ENCODE data around the gene MMP23B. TPM values are rescaled to one million over a fixed set of nuclear protein-coding genes. Genes with fewer than 3 reads are reported as not detected.

The MMP23B gene
- 8.1 and 10.7 TPM in 2 replicates for total RNA-seq

GRCh38 chr1:1631782-1632420 is at the start of gene MMP23B:
TSS of gene MMP23B (plus strand) at chr1:1632173. CDS start at chr1:1632219, 46 bp downstream.

DNA sequence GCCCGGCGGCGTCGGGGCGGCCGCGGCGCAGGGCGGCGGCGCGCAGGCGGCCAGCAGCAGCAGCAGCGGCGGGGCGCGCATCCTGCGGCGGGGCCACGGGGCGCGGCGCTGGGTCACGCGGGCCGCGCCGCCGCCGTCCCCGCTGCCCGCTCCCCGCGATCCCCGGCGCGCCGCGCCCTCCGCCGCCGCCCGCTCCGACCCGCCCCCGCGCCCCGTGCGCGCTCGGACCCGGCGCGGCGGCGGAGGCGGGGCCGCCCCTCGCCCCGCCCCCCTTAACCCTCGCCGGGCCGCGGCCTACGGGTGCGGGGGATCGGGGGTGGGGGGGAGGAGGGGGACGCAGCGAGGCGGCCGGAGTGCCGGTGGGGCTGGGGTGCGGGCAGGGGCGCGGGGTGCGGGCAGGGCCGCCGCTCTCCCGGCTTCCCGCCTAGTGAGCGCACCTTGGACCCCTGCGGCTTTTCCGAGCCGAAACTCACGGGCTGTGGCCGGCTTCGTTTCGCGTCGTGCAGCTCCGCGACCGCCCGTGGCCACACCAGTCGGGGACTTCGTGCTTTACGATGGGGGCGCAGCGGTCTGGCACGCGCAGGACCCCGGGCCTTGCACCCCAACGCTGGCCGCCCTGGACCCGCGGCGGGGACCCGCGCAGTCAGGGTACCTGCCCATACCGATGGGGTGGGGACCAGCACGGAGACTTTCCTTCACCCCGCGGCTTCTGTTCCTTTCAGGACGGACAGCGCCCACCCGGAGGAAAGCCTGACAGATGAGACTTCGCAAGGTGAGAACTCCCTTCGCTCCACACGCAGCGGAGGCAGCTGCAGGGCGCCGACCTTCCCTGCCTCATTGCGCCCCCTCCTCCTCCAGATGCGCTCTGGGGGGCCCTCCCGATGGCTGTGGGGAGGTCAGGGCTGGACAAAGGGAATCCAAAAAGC is 31.8 kb upstream of the MMP23B start, which contains the start of gene FNDC10:
TSS of gene FNDC10 (minus strand) at position 201 of the 926 bp plus-strand sequence. CDS start at position 81, 120 bp downstream.

GRCh38 chr1:1615256-1616044 is 16.5 kb upstream of the MMP23B start, which contains the start of gene MIB2:
TSS of gene MIB2 (plus strand) at chr1:1615500. CDS start at chr1:1623453, 7,953 bp downstream.

GRCh38 chr1:1658583-1659549 is 26.9 kb downstream of the MMP23B start, which contains the start of gene CDK11B:
TSS of gene CDK11B (minus strand) at chr1:1659004. CDS start at chr1:1657485, 1,519 bp downstream.

Other genes starting within 250 kb of the MMP23B start
- gene CCNL2, start 232.8 kb upstream of the MMP23B start, total RNA-seq: 63.8 and 140 TPM in 2 replicates
- gene MRPL20, start 224.9 kb upstream of the MMP23B start, total RNA-seq: 58.9 and 129 TPM in 2 replicates
- under 0.01 TPM in 2 replicates for gene ANKRD65, start 210.9 kb upstream of the MMP23B start, total RNA-seq
- gene VWA1, start 196.5 kb upstream of the MMP23B start, total RNA-seq: 2.9 and 9.0 TPM in 2 replicates
- not detected in 2 replicates for gene ATAD3C, start 182.5 kb upstream of the MMP23B start, total RNA-seq
- 15.8 and 46.6 TPM in 2 replicates for gene ATAD3B, start 160.4 kb upstream of the MMP23B start, total RNA-seq
- 18.9 and 64.2 TPM in 2 replicates for gene ATAD3A, start 120.0 kb upstream of the MMP23B start, total RNA-seq
- gene TMEM240, start 91.5 kb upstream of the MMP23B start, total RNA-seq: 1.5 and 3.7 TPM in 2 replicates
- 71.9 and 130 TPM in 2 replicates for gene SSU72, start 57.3 kb upstream of the MMP23B start, total RNA-seq
- 1.3 and 1.7 TPM in 2 replicates for gene FNDC10, start 32.0 kb upstream of the MMP23B start, total RNA-seq
- gene MIB2, start 16.7 kb upstream of the MMP23B start, total RNA-seq: 62.1 and 115 TPM in 2 replicates
- 5.6 and 14.6 TPM in 2 replicates for gene CDK11B, start 26.8 kb downstream of the MMP23B start, total RNA-seq
- 20.7 and 26.8 TPM in 2 replicates for gene SLC35E2B, start 60.6 kb downstream of the MMP23B start, total RNA-seq
- 9.2 and 11.0 TPM in 2 replicates for gene CDK11A, start 92.2 kb downstream of the MMP23B start, total RNA-seq
- 31.6 and 39.3 TPM in 2 replicates for gene NADK, start 146.3 kb downstream of the MMP23B start, total RNA-seq